Measurements from ENCODE around the gene DCLK1.

Gene DCLK1

GRCh38 chr13:35729926-35730627 is 401.1 kb downstream of the DCLK1 start:
- DNase-seq, result no peak

- no peak for DNase-seq
These were observed 403.3 kb downstream of the DCLK1 start for GRCh38 chr13:35727881-35728280.

GRCh38 chr13:35724446-35724845 is 406.7 kb downstream of the DCLK1 start:
- DNase-seq, result no peak

- DNase-seq, result no peak
These were observed 407.4 kb downstream of the DCLK1 start for GRCh38 chr13:35723821-35724220.

GRCh38 chr13:35723053-35723461 is 408.1 kb downstream of the DCLK1 start:
- DNase-seq, result no peak

GRCh38 chr13:35722458-35723052 is 408.6 kb downstream of the DCLK1 start:
- DNase-seq, result no peak

- DNase-seq, result peak; percentile 44
These were observed 410.3 kb downstream of the DCLK1 start for GRCh38 chr13:35720690-35721554.

- DNase-seq, result no peak
These were observed 410.9 kb downstream of the DCLK1 start for GRCh38 chr13:35720290-35720689.

Data from NCI-H510A treated with DMSO at 0.1 percent for 48 hours (cell line).